Stimulated activated CD8-positive, alpha-beta memory T cell treated with anti-CD3 and anti-CD28 coated beads, Interleukin-7, amount 100 ng/mL, for 24 hours (primary cell): ENCODE data around the gene VPS16.

ENCODE experiments used
- DNase-seq: peaks from one replicate; pipeline ENCODE4 v3.0.0-alpha.2; 2020; ENCODE audit warnings: low read depth

VPS16 gene

DNA sequence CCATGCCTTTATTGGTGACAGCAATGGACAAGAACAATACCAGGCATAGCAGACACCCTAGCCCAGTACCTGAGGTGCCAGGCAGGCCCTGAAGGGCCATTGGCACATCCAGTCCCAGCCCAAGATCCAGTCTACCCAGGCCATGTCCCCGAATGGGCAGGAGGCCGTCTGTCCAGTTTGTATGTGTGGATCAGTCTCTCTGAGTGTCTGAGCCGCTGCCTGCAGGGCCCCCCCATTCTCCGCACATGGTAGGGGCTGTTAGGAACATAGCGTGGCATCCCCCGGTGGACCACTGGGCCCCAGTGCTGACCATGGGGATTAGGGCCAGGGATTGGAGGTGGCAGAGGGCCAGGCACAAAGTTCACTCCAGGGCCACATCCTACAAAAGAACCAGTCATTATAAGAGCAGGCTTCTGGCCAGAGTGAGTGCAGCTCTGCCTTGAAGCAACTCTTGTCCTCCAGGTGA lies 5.2 kb upstream of the VPS16 start:
- no peak for DNase-seq

DNA sequence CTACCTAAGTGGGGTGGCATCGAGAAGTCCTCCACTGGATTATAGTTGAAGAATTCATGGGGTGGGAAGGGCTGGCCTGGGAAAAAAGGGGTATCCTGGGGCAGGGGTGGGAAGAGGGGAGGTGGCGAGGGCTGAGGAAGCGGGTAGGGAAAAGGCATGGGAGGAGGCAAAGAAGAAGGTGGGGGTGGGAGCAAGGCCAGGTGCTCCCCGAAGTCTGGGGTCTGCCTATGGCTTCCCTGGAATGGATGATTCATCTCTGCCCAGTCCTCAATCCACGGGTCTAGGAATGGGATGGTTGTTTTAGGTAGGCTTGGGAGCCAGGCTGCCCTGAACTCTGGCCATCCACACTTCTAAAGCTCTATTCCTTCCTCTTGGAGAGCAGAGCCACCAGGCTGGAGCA lies 4.5 kb upstream of the VPS16 start:
- DNase-seq, result no peak

DNA sequence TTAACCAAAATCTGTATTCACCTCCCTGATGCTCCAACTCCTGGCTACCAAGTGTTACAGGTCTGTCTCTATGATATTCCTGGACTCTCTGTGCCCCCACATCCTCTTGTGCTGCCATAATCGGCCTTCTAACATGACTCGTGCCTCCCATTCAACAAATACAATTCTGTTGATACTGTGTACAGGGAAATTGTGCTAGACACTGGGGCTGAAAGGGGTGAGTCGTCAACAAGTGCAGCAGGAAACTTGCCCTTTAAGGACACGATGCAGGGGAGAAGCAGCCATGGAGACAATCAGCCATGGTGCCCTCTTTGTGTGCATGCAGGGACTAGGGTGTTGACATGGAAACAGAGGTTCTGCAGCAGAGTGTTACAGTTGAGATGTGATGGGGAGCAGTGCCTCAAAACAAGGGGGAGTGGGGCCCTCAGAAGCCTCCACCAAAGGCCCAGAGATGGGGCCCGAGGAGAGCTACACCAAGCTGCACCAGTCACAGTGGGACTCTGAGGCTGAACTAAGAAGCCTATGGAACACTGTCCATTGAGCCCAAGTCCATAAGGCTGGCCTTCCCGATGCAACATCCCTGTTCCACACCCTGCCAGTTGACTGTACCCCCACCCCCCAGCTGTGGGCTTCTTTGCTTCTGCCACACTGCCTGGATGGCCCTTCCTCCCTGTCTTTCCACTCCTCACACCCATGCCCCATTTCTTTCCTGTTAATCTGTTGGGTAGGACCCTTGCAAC lies 3.2 kb upstream of the VPS16 start:
- no peak for DNase-seq

DNA sequence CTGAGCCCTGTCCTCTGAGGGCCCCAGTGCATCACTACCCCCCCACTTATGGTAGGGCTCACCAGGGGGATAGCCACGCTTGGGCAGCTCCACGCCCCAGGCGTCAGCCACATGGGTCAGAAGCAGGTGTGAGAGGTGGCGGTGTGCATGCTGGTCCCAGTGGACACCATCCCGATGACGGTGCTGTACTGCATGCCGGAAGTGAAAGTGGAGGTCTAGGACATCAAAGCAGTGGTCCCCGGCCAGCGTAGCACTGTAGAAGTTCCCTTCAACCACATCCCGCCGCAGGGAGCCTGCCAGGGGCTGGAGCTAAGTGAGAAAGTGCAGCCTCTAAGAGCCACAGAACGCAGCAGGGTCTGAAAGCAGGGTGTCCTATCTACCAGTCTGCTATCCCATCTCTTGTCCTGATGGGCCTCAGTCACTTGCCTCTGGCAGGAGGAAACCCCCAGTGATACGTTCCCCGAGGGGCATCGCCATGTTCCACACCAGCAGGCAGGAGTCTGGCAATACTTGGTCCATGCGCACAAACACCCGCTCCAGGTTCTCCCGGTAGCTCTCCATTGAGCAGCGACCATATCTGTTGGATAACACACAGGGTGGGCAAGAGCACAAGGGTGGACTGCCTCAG lies 2.3 kb upstream of the VPS16 start:
- DNase-seq, result no peak

DNA sequence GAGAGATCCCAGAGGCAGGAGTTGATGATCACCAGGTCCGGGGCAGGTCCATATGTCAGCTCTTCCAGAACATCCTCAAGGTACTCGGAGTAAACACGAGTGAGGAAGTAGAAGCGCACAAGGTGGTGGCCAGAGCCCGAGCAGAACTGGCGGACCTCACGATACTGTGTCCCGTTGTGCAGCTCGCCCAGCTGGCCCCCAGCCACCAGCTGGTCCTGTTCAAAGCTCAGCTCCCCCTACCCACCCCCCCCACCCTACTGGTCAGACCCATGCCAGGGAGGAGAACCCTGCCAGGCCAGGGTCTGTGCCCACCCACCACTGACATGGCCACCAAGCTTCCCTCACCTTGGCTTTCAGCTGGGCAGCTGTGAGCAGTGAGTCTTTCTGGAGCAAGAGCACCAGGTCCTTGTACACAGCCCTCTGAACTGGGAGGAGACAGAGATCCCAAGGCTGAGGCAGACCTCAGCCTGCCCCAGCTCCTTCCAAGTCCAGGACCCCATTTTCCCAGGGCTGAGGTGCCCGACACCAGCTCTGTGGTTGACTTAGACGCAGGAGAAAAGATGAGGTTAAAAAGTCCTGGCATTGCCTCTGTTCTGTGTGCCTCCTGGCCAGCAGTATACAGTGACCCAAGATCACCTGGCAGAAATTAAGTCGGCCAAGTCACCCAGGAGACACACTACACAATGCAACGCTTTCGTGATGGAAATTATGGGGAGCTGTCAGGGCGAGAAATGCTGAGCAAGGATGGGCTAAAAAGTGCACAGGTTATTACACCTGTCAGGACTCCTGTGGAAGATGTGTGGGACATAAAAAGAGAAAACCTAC lies 1.5 kb upstream of the VPS16 start:
- no peak for DNase-seq

- no peak for DNase-seq
Measured at GRCh38 chr20:2839732-2840137, 810 bp upstream of the VPS16 start.

- no peak for DNase-seq
Measured at GRCh38 chr20:2840967-2841531, 504 bp downstream of the VPS16 start.

DNA sequence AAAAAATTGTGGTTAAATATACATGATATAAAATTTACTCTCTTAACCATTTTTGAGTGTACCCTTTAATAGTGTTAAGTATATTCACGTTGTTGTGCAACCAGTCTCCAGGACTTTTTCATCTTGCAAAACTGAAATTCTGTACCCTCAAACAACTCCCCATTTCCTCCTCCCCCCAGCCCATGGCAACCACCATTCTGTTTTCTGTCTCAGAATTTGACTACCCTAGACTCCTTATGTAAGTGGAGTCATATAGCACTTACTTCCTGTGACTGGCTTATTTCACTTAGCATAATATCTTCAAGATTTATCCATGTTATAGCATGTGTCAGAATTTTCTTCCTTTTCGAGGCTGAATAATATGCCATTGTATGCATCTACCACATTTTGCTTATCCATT lies 5.1 kb downstream of the VPS16 start:
- no peak for DNase-seq

DNA sequence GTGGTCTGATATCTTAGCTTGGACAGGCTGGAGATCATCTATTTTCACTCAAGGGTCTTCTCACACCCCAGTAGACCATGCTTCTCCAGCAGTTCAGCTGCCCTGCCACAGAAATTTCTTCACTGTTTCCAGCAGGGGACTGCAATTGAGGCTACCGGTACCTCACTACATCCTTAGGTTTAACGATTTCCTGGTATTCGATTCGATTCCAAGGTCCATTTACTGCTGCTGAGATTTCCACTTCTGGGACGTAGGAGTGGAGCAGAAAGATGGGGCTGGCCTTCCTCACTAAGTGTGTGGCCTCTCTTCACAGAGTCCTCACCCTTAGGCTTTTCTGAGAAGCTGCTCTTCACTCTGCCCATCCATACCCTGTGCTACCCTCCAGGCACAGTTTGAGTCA lies 6.2 kb downstream of the VPS16 start:
- no peak for DNase-seq

DNA sequence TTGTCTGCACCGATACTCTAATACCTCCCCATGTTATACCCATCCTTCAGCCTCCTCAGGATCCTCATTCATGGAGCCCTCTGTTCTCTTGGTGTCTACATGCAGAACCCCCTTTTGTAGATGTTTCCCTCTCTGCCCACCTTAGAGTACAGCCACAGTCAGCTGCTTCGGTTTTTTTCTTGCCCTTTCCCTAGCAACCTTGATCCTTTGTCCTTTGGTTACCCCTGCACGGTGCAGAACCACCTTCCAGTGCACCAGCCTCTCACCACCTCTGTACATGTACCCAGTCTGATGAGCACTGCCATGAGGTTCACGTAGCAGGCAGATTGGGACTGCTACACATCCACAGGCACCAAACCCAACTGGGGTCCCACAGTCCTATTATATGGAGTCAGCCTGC lies 7.3 kb downstream of the VPS16 start:
- no peak for DNase-seq

DNA sequence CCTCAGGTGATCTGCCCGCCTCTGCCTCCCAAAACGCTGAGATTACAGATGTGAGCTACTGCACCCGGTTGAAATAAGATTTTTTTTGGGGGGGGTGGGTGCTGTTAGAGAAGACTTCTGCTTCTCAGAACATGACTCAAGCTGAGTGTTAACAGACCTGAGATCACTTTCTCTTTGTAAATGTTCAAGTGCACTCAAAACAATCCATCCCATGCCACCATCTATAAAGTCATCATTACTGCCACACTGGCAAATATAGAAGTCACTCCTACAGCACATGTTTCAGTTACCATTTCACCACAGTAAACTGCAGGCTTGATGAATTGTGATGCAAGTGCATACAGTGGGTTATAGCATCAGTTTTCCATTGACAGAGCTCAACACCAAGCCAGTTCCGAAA lies 9.0 kb downstream of the VPS16 start:
- DNase-seq, result no peak

GRCh38 chr20:2851086-2851485 lies 10.5 kb downstream of the VPS16 start:
- DNase-seq, result no peak

GRCh38 chr20:2858591-2858990 lies 18.0 kb downstream of the VPS16 start:
- DNase-seq, result no peak

DNA sequence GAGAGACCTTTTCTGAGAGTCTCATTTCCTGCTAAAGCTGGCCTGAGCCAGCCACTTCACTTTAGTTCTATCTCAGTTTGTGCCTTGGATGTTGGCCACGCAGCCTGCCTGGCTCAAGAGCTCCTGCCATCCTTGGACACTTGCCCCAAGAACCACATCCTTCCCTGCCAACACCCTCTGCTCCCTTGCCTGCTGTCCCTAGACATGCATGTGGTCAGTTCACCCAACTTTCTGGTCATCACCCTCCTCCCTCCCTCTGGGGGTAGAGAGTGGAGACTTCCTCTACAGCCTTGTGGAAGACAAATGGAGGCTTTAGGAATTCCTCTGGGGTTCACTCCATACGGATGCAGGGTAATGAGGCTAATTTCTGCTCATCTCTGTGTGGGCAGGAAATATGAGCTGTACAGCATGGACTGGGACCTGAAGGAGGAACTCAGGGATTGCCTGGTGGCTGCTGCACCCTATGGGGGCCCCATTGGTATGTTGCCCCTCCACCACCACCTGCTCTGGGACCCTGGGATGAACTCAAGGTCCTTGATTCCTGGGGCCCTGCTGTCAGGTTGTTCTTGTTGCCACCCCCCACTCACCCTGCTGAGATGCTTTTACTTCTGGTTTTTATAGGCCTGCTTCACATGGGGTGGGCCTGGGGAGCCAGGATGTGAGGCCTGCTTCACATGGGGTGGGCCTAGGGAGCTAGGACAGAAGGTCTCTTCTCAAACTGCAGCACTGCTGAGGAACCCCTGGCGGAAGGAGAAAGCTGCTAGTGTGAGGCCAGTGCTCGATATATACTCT lies 19.0 kb downstream of the VPS16 start:
- no peak for DNase-seq

DNA sequence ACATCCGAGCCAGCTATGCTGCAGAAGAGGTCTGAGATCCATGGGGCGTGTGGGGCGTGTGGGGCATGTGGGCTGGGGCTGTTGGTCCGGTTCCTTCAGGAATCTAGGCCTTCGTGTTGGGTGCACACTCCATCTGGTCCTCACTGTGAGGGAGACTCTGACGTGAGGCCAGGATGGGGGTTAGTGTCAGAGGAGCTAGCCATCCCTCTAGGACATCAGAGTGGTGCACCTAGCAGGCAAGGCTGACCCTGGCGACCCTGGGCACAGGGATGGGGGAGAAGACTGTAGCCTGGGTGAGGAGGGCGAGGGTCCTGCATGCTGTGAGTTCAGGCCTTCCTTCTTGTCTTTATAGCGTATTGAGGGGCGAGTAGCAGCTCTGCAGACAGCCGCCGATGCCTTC lies 24.1 kb downstream of the VPS16 start:
- no peak for DNase-seq

DNA sequence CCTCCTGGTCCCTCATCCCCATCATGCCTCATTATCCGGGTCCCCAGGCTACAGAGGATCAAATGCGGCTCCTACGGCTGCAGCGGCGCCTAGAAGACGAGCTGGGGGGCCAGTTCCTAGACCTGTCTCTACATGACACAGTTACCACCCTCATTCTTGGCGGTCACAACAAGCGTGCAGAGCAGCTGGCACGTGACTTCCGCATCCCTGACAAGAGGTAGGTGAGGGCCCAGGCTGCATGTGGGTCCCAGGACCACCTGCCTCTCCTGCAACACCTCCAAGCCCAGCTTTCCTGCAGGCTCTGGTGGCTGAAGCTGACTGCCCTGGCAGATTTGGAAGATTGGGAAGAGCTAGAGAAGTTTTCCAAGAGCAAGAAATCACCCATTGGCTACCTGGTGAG lies 24.6 kb downstream of the VPS16 start:
- DNase-seq, result no peak

DNA sequence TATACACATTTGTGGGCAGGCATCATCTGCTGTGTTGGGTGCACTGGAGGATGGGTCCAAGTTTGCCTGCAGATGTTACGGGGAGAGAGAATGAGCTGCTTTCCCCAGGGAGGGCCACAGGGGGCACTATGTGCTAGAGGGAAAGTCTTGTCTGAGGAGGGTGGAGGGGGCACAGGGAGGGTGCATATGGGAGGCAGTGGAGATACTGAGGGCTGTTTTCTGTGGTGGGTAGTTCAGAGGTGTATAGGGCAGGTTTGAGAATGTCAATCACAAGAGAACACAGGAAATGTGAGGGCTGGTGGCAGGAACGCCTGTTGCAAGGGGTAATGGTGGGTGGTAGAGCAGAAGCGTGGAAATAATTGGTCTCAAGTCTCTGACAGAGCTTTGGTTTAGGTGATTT lies 25.1 kb downstream of the VPS16 start:
- peak; percentile 24 for DNase-seq

DNA sequence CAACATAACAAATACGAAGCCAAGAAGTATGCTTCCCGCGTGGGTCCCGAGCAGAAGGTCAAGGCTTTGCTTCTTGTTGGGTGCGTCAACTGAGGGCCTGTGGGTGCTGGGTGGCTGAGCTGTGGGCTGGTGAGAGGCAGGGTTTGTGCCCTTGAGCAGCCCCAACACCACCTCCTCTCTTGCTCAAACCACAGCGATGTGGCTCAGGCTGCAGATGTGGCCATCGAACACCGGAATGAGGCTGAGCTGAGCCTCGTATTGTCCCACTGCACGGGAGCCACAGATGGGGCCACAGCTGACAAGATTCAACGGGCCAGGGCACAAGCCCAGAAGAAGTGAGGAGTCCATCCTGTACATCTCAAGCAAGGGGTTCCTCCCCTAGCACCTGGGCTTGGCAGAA lies 25.7 kb downstream of the VPS16 start:
- no peak for DNase-seq

DNA sequence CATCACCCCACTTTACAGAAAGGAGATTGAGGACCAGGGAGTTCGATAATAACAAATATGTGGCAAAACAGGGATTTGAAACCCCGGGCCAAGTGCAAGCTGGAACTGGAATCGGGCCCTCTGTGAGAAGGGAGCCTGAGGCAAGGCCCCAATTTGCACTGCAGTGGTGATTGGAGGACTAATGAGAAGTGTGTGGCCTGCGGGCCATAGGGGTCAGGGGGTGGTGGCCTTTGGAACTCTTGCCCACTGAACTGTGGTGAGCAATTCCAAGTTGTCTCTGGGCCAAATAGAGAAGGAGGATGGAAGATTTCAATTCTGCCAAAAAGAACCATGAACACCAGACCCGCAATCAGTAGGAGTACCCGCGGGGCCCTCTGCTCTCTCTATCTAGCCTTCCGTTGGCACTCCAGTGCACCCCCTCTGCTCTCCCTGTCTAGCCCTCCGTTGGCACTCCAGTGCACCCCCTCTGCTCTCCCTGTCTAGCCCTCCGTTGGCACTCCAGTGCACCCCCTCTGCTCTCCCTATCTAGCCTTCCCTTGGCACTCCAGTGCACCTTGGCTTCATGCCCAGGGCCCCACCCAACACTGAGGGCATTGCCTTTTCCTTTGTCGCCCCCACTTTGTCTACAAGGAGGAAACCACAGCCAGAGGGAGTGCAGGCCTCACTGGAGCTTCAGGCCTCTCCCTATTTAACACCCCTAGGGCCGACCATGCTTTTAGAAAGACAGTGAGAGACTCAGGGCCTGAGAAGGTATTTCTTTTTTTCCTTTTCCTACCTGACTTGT lies 26.7 kb downstream of the VPS16 start:
- DNase-seq, result no peak

DNA sequence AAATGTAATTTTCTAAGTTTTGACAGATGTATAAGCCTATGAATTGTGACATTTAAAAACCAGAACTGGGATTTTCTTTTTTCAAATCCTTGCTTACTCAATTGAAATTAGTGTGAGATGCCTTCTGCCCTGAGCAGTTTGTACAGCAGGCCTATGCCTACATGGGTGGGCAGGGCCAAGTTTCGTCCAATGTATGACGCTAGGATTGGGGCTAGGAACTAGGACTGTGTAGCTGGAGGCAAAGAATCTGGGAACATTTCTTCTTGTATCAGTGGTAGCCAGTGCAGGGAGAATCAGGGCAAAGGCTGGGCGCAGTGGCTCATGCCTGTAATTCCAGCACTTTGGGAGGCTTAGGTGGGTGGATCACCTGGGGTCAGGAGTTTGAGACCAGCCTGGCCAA lies 28.8 kb downstream of the VPS16 start:
- DNase-seq, result no peak

GRCh38 chr20:2871111-2871465 lies 30.5 kb downstream of the VPS16 start:
- no peak for DNase-seq
